ENCODE data around the gene CPA4. TPM values are rescaled to one million over a fixed set of nuclear protein-coding genes. Genes with fewer than 3 reads are reported as not detected.

CPA4 gene
- total RNA-seq, 1 donor from 2014 or later, result 2.3 TPM

DNA sequence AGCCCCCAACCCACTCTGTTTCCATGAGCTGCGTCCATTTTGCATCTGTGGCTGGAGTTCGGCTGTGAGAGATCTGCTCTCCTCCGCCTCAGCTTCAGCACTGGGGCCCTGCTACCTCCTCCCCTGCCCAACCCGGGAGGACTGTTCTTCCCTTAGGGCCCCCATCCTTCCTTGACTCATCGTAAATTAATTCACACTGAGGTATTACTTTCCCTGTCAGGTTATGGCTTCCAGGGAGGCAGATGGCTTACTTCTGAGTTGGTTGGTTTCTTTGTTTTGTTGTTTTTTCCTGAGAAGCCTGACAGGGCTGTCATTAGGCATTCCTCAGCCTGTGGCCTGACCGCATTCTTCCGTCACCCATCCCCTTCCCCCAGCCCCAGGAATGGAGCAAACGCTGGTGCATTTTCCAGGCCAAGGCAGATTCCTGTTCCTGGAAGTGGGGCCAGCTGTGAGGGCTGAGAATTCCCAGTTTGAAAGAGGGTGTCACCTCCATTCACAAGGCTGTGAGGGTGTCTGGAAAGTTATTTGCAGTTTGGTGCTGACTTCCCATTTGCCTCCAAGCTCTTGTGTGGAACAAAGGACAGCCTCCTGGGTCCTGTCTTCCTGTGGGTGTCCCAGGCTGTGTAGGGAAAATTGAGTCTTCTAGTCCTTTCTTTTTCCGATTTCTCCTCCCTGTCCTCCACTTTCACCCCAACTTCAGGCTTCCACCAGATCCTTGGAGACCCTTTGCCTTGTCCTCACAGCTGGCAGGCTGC lies 63.3 kb downstream of the CPA4 start:
- DNase-seq (ENCODE audit: low spot score), result peak; percentile 77
- intact Hi-C loops (cut with DNase I), result no loop called here

GRCh38 chr7:130356876-130357611 lies 64.1 kb downstream of the CPA4 start:
- DNase-seq (ENCODE audit: low spot score) (peak; percentile 81), ATAC-seq (peak; percentile 85)
- intact Hi-C loops (cut with DNase I), result no loop called here

More for the DNA sequence above, 63.3 kb downstream of the CPA4 start:
- ATAC-seq, result peak; percentile 84

DNA sequence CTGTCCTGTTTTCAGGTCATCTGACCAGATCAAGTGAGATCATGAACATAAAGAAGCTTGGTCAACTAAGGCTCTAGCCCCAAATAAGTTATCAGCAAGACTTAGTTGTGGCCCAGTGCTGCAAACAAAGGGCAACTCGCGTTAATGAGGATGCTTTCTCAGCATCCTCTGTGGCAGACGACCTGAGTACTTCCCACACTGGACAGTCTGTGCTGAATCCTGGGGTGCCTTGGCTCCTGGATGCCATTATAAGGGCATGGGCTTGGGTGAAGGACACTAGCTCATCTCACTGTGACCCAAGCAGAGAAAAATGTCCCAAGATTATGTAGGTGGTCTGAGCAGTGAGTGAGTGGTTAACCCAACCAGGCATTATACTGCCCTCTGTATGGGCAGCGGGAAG lies 65.5 kb downstream of the CPA4 start:
- intact Hi-C loops (cut with DNase I), result no loop called here
- DNase-seq (ENCODE audit: low spot score) (no peak), ATAC-seq (no peak)

- intact Hi-C loops (cut with DNase I), result no loop called here
- ATAC-seq (no peak), DNase-seq (ENCODE audit: low spot score) (no peak)
Observed at GRCh38 chr7:130359276-130359857, 66.4 kb downstream of the CPA4 start.

DNA sequence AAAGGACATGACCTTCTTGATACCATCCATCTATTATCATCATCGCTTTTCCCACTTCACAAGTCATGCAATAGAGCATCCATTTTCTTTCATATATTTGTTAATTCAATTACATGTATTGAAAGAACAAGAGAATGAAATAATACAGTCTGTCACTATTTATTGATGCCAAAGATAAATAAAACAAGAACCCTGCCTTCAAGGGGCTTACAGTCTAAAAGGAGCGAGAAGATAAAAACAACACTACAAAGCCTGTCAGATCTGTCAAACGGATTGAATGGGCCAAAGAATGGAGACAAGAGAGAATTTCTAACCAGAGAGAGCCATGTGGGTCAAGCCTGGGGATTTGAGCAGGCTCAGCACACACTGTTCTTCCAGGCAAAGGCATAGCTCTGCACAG lies 67.6 kb downstream of the CPA4 start:
- intact Hi-C loops (cut with DNase I), result no loop called here
- no peak for ATAC-seq
- DNase-seq (ENCODE audit: low spot score), result no peak

- no peak for ATAC-seq
- DNase-seq (ENCODE audit: low spot score), result no peak
- intact Hi-C loops (cut with DNase I), result no loop called here
Observed at GRCh38 chr7:130361681-130362080, 68.7 kb downstream of the CPA4 start.

DNA sequence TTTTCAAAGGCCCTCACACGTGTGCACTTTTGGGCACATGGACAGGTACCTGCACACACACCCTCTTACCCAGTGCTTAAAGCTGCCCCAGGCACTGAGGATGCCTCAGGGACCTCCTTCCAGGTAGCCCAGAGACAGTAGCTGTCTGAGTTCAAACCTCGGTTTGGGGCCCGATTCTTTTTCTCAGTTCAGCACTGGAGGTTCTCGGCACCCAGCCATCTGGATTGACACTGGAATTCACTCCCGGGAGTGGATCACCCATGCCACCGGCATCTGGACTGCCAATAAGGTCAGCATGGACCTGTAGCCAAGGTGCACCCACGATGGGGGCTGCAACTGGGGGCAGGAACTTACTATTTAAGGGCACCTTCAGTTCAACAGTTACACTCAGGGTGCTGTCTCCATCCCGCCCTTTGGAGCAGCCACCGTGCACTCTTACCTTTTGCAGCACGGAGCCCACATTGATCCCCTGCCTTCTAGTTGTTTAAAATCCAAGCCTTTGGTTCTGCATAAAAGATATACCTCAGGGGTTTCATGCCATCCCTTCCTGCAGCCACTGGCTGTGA lies 69.4 kb downstream of the CPA4 start:
- intact Hi-C loops (cut with DNase I), result no loop called here
- DNase-seq (ENCODE audit: low spot score), result peak; percentile 46
- ATAC-seq, result no peak

- intact Hi-C loops (cut with DNase I), result no loop called here
- ATAC-seq (no peak), DNase-seq (ENCODE audit: low spot score) (peak; percentile 48)
Observed at GRCh38 chr7:130363026-130363847, 70.3 kb downstream of the CPA4 start.

DNA sequence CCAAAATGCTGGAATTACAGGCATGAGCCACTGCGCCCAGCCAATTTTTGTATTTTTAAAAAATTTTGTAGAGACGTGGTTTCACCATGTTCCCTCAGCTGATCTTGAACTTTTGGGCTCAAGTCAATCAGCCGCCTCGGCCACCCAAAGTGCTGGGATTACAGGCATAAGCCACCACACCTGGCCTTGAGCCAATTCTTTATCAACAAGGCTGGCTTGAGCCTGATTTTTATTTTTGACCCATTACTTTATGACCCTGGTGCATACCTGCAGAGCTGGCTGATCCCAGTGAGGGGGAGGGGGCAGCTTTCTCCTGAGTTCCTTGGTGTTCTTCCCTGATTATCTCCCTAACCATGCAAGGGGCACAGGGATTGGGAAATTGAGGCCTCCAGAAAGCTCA lies 71.5 kb downstream of the CPA4 start:
- peak; percentile 43 for DNase-seq (ENCODE audit: low spot score)
- no peak for ATAC-seq
- intact Hi-C loops (cut with DNase I), result no loop called here

DNA sequence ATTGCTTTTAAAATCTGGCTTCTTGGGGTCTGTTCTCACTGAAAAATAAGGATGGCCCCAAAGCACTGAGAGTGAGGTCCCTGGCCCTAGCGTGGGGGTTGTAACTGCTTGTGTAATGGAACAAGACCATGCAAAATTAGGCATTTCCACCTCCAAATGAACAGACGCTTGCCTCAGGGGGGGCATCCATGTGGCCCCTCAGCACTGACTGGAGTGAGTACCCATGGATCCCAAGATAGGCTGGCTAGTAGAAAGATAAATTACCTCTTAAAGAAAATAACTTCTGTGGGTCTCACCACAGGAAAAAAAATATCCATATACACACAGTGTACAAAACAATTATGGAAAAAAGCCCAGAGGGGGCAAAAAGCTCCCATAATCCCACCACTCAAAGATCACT lies 72.1 kb downstream of the CPA4 start:
- ATAC-seq, result no peak
- peak; percentile 15 for DNase-seq (ENCODE audit: low spot score)
- intact Hi-C loops (cut with DNase I), result no loop called here

DNA sequence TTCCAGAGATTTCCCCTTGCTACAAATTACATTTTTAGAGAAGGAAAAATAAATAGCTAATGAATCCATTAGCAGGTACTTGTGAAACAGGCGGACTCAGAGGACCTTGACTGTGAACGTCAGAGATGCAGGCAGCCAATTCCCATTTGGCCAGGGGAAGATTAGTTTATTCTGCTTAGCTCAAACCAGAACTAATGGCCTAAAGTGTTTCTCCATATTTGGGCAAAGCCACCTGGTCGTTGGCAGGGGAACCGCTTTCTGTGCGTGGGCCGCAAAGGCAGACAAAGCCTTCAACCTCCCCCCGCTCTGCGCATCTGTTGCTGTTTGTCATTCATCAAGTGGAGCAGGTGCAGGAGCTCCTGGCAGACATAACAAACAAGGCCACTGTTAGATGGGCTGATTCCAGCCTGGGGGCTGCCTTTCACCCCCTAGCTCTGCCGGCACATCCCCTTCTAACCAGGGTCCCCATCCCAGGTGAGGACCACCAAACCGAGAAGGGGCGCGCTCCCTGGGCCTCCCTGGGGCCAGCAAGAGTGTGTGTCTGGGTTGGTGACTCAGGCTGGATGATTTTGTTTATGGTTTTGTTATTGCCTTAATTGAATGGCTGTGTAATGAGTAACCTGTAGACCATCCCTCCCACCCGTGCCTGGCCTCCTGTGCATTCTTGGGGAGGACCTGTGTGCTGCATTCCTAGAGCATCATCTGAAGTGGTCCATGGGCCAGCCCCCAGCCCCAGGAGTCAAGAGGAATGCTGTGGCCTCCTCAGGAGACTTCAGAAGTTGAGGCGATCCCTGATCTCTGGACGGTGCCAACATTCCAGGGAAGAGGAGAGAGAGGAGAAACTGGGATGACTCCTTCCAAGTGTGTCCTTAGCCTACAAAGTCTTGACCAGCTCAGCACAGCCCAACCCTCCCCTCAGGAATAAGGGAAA lies 72.8 kb downstream of the CPA4 start:
- ATAC-seq (peak; percentile 67), DNase-seq (ENCODE audit: low spot score) (peak; percentile 72)
- intact Hi-C loops (cut with DNase I), result no loop called here

DNA sequence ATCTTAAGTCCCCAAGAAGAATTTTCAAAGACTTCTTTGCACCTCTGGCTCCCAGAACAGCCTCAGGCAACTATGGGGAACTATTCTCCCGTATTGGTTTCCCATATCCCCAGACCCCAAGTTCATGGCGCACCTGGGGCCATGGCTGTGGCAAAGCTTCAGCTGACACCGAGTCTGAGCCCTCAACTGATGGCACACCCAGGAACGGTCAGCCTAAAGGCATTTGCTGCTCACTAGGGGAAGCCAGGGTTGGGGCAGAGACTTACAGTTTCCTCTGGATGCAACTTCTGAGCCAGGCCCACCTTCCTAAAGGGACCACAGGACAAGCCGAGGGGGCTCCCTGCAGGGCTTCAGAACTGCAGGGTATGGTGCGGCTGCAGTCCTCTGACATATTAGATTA lies 73.6 kb downstream of the CPA4 start:
- DNase-seq (ENCODE audit: low spot score), result peak; percentile 45
- no peak for ATAC-seq
- intact Hi-C loops (cut with DNase I), result no loop called here

GRCh38 chr7:130367088-130367755 lies 74.3 kb downstream of the CPA4 start:
- DNase-seq (ENCODE audit: low spot score), result peak; percentile 14
- ATAC-seq, result no peak
- intact Hi-C loops (cut with DNase I), result no loop called here

- intact Hi-C loops (cut with DNase I), result no loop called here
- ATAC-seq (no peak), DNase-seq (ENCODE audit: low spot score) (no peak)
Observed at GRCh38 chr7:130367836-130368746, 75.1 kb downstream of the CPA4 start.

GRCh38 chr7:130369110-130369711 lies 76.2 kb downstream of the CPA4 start:
- DNase-seq (ENCODE audit: low spot score) (no peak), ATAC-seq (no peak)
- intact Hi-C loops (cut with DNase I), result no loop called here

All from sciatic nerve (tissue), 2 donors.